HG03039 (cell line): ENCODE results near the gene NUSAP1.
A peak's percentile ranks its signal among the peaks of the same experiment; 100 is the strongest.
"Not testable (repeated sequence)": the region's sequence is repeated elsewhere in the genome, so short reads cannot be mapped to it uniquely, and the experiment has no call there.

Source experiments
- ATAC-seq: cut with Tn5 transposase; IDR thresholded peaks from one replicate; pipeline ENCODE4 v1.9.1; 2021; ENCODE audit warnings: mild to moderate bottlenecking, moderate library complexity; ENCODE audit not compliant: unreplicated experiment

NUSAP1 gene

DNA sequence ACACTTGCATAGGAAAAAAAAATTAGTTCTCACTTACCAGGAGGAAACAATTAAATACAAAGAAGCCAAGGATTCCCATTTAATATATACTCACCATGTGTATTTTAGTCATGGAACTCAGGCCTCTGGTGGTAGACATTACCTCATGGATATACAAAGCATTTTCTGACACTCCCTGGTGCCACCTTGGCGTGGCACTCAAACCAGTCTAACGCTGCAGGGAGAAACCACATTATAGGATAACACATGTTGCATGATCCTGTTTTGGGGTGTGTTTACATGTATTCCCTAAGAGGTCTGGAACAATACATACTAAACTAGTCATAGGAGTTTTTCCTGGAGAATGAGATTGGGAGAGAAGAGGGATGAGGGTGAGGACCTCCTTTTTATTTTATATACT is 78.3 kb downstream of the NUSAP1 start:
- no peak for ATAC-seq

DNA sequence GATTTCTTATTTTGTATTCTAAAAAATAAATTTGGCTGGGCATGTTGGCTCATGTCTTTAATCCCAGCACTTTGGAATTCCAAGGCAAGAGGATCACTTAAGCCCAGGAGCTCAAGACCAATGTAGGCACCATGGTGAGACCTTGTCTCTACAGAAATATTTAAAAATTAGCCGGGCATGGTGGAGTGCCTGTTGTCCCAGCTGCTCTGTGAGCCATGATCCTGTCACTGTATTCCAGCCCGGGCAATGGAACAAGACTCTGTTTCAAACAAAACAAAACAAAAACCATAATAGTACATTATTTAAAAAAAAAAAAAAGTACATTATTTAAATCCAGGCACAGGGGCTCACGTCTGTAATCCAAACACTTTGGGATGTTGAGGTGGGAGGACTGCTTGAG is 78.8 kb downstream of the NUSAP1 start:
- no peak for ATAC-seq

DNA sequence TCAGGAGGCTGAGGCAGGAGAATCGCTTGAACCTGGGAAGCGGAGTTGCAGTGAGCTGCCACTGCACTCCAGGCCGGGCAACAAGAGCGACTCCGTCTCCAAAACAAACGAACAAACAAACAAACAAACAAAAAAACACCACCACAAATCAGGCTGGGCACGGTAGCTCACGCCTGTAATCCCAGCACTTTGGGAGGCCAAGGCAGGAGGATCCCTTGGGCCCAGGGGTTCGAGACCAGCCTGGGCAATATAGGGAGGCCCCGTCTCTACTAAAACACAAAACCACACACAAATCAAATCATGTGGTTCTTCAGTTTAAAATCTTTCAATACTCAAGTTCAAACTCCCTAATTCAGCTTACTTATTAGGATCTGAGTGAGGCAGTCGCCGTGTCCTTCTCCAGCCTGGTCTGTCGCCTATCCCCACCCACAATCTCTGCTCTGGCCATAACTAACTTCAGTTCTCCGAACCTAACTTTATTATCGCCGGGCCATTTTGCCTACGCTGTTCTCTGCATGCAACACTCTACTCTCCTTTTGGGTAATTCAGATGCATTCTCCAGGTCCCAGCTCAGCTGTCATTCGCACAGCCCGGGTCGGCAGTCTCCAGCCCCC is 83.6 kb downstream of the NUSAP1 start:
- ATAC-seq: no peak

DNA sequence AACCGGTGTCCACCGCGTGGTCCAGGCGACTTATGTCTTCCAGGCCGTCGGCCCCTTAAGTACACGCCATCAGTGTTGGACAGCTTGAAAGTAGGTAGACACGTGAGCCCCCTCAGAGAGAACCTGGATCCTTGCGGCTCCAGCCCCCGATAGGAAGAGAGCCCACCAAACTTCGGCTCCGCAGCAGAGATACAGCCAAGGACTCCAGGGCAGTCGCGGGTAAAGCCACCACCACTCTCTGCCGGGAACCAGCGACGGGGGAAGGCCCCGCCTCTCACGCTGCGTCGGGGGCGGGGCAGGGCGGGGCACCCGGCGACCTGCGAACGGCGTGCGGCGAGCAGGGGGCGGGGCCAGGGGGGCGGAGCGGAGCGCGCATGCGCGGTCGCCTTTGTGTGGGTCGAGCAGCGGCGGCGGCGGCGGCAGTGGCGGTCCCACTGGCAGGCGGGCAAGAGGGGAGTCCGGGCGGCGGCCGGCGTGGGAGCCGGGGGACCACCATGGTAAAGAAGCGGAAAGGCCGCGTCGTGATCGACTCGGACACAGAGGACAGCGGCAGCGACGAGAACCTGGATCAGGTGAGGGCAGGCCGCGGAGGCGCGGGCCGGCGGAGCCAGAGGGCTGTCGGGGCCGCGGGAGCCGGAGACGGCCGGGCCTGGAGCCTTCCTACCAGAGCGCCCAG is 84.2 kb downstream of the NUSAP1 start, which contains the start of gene RTF1:
Gene RTF1 (plus strand): TSS at position 354 of the 676 bp plus-strand sequence. CDS start 21 bp downstream, at position 375.
- ATAC-seq: peak; percentile 79

DNA sequence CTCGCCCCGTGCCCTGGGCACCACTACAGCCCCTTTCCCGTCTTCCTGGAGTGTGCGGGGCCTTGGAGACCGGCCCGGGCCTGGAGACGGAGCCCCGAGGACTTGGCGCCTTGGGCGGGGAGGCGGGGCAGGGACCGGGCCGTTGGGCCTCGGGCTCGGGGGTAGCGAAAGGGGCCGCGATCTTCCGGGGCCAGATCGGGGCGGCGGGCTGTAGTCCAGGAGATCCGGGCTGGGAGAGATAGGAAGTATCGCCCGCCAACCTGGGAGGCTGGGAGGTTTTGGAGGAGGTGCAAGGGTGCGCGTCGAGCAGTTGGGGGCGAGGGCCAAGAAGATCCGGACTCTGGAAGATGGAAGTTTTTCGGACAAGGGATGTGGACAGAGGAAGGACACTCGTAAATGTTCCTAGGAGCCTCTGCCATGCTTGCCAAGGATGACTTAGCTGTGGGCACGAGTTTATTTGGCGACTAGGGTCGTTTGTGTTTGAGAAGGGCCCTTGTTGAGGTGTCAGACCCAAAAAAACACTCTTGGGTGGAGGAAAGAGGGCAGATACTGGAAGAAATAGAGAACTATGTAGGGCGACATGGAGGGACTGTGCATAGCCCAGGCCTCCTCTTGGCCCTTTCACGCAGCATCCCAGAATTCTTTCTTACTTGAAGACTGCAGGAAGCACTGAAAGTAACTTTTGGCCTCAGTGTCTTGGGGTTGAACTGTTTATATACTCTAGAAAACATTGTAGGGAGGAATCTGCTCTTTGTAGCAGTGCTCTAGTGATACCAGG is 84.9 kb downstream of the NUSAP1 start:
- ATAC-seq: peak; percentile 39

DNA sequence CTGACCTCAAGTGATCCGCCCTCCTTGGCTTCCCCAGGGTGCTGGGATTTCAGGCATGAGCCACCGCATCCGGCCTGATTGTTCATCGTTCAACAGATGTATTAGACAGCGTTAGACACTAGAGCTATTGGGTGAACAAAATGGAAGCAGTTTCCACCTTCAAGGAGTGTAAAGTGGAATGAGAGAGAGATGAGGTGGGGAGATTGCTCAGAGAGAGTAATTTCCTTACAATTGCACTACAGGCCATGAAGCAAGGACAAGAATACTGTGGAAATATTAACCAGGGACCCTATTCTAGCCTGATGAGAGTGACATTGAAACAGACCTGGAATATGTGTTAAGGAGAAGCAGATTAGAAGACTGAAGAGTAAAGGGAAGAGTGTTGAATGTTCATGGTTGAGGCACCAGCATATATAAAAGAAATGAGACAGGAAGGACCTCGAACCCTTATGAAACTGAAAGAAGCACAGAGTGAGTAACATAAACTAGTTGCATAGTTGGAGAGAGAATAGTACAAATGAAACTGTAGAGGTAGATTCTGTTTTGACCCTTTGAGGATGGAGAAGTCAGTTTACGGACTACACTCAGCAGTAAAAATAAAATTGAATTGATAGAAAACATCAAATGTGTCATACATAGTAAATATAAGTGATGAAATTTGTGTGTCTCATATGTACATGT is 91.4 kb downstream of the NUSAP1 start:
- ATAC-seq: peak; percentile 60

DNA sequence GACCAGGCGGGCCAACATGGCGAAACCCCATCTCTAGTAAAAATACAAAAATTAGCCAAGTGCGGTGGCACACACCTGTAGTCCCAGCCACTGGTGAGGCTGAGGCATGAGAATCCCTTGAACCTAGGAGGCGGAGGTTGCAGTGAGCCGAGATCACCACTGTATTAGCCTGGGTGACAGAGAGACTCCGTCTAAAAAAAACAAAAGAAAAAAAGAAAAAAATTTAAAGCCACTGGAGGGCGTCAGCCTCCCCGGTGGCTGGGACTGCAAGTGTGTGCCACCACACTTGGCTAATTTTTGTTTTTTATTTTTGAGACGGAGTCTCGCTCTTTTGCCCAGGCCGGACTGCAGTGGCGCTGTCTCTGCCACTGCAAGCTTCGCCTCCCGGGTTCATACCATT is 92.1 kb downstream of the NUSAP1 start:
- ATAC-seq: no peak

DNA sequence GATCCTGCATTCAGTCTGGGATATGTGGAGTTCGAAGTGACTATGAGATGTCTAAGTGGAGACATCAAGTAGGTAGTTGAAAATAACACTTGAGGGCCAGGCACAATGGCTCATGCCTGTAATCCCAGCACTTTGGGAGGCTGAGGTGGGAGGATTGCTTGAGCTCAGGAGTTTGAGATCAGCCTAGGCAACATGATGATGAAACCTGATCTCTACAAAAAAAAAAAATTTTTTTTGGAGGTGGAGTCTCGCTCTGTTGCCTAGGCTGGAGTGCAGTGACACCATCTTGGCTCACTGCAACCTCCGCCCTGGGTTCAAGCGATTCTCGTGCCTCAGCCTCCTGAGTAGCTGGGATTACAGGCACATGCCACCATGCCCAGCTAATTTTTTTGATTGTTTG is 93.2 kb downstream of the NUSAP1 start:
- not testable (repeated sequence) for ATAC-seq

DNA sequence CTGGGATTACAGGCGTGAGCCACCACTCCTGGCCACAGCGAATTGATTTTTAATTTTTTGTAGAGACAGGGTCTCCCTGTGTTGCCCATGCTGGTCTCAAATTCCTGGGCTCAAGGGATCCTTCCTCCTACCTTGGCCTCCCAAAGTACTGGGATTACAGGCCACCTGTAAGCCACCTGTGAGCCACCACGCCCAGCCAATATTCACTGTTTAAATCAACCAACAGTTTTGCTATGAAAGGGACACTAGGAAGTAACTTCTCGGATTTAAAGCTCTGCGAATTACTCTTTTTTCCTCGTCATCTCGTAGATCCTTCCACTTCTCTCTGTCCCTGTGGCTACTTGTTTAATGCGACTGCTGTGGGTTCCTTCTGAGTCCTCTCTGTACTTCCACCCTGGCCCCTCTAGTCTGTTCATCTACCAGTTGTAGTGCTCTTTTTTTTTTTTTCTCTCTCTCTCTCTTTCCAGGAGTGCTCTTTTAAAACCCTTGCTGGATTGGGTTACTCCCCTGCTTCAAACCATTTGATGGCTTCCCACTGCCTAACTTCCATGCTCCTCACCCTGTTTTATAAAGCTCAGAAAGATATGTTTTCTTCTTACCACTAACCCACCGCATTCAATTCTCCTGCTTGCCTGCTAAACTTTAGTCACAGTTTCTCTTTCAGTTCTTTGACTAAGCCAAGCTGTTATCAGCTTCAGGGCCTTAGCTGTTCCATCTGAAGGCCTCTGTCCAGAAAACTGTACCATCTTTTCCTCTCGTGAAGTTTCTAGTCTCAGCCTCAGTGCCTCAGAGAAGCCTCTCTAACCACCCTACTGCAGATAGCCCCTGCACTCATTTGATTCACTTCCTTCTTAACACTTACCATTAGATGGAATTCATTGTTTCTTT is 96.6 kb downstream of the NUSAP1 start:
- ATAC-seq: no peak
